AG04449 (cell line): ENCODE results near the gene TBC1D8B.
A peak's percentile ranks its signal among the peaks of the same experiment; 100 is the strongest.

Experiments
- CTCF ChIA-PET: fragments of 350-600 bp; formaldehyde crosslinking; extraction: SDS; loops from one replicate; lab custom pipeline; 2021; ENCODE audit warnings: antibody characterized with exemption; lab: Yijun Ruan, JAX
- POLR2A ChIA-PET: fragments of 400-600, 350-600 bp; formaldehyde crosslinking; extraction: SDS; loops from one replicate; lab custom pipeline; 2020; ENCODE audit warnings: antibody characterized with exemption, inconsistent platforms; lab: Yijun Ruan, JAX
- DNase-seq: peaks from one replicate; pipeline ENCODE4 v3.0.0-alpha.2; 2010; ENCODE audit warnings: low read depth, low spot score
- H3K4me3 ChIP-seq: 2 replicates; pipeline ENCODE4 v1.5.1; 2011; ENCODE audit warnings: low read depth, mild to moderate bottlenecking, control low read depth, low read length
- TF ChIP-seq, protein P1 (sequence below): IDR thresholded peaks from one replicate; pipeline ENCODE4 v1.5.1; 2011; ENCODE audit warnings: mild to moderate bottlenecking, moderate library complexity, low read length, control low read depth, inconsistent platforms; ENCODE audit not compliant: insufficient read depth; ENCODE audit errors: missing control alignments

Gene TBC1D8B

DNA sequence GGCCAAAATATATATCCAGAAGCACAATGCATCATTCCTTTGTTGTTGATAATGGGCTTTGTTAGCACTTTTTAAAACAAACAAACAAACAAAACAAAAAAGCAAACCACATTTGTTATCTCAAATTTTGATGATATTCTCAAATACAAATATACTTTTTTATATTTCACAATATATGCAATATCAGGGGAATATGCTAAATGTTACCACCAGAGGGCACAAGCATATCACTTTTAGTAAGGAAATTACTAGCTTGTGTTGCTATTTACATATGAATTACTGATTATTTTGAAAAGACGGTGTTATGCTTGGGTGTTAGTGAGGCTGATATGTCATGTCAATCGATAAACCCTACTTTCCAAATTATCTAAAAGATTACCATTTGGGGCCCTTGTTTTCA lies 71.6 kb downstream of the TBC1D8B start:
- ChIA-PET POLR2A (no interaction called here), CTCF (interaction anchor here (0.8 to 3.2 kb wide), 7 partner anchors 9 to 901 kb away, joined by 3 to 15 read pairs (median 3); no protein-coding TSS in a partner anchor)
- TF ChIP-seq, protein P1, sequence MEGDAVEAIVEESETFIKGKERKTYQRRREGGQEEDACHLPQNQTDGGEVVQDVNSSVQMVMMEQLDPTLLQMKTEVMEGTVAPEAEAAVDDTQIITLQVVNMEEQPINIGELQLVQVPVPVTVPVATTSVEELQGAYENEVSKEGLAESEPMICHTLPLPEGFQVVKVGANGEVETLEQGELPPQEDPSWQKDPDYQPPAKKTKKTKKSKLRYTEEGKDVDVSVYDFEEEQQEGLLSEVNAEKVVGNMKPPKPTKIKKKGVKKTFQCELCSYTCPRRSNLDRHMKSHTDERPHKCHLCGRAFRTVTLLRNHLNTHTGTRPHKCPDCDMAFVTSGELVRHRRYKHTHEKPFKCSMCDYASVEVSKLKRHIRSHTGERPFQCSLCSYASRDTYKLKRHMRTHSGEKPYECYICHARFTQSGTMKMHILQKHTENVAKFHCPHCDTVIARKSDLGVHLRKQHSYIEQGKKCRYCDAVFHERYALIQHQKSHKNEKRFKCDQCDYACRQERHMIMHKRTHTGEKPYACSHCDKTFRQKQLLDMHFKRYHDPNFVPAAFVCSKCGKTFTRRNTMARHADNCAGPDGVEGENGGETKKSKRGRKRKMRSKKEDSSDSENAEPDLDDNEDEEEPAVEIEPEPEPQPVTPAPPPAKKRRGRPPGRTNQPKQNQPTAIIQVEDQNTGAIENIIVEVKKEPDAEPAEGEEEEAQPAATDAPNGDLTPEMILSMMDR = peak; percentile 18
- DNase-seq = no peak
- no peak overlapping the region for H3K4me3 ChIP-seq

DNA sequence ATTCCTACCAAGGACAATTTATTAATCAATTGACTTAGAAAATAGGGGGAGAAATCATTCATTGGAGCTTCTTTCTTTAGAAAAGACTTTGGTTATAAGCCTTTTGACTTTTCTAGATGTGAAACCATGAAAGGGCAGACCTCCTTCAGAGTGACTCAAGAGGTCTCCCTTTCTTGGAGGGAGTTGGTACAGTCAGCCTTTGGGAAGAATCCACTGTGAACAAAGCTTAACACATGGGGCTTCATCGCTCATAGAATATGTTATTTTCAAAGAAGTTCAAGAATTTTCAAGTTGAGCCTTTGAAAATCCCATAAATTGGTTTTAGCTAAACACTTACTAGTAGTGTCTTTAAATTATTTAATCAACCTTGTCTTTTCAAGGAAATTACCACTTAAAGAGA lies 72.7 kb downstream of the TBC1D8B start:
- ChIA-PET CTCF (interaction anchor here (0.9 to 3.2 kb wide), 10 partner anchors 8 to 900 kb away, joined by 3 to 15 read pairs (median 4); no protein-coding TSS in a partner anchor), POLR2A (no interaction called here)
- no peak for DNase-seq
- no peak overlapping the region for H3K4me3 ChIP-seq
- TF ChIP-seq, protein P1 = no peak

GRCh38 chrX:106889468-106889867 lies 87.0 kb downstream of the TBC1D8B start:
- ChIA-PET CTCF (no interaction called here), POLR2A (no interaction called here)
- H3K4me3 ChIP-seq = no peak overlapping the region
- TF ChIP-seq, protein P1 = no peak
- no peak for DNase-seq

DNA sequence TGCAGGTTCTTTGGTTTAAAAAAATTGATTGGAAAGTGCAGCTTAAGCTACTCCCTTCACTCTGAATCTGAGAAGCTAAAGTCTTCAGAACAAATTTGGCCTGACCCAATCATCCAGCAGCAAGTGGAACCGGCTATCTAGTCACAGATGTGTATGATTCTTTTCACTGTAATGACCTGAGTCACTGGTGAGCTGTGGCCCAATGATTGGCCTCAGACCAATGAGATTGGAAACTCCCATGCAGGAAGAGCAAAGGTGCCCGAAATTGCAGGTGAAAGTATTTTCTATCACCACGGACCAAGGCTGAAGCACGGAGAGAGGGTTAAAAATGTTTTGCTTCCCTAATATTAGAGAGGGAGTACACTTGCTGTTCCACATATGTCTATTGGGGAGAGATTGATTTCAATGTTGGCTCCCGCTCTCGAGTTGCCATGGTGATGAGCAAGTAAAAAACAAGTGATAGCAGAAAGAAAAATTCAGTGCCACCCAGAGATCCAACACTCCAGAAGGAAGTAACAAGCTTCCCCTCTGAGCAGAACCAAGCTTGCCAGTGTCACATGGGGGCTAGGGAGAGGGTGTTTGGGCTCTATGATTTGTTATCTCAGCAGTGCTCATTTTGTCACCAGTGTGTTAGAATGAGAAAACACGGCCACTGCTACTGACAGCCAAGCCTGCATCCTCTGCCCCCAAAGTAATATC lies 89.4 kb downstream of the TBC1D8B start:
- no peak for DNase-seq
- POLR2A ChIA-PET = no interaction called here
- CTCF ChIA-PET = interaction anchor here (0.7 to 4.8 kb wide), 5 partner anchors 11 to 620 kb away, joined by 3 to 30 read pairs (median 11); partner anchors contain the start of gene RIPPLY1
- TF ChIP-seq, protein P1 = no peak
- no peak overlapping the region for H3K4me3 ChIP-seq

DNA sequence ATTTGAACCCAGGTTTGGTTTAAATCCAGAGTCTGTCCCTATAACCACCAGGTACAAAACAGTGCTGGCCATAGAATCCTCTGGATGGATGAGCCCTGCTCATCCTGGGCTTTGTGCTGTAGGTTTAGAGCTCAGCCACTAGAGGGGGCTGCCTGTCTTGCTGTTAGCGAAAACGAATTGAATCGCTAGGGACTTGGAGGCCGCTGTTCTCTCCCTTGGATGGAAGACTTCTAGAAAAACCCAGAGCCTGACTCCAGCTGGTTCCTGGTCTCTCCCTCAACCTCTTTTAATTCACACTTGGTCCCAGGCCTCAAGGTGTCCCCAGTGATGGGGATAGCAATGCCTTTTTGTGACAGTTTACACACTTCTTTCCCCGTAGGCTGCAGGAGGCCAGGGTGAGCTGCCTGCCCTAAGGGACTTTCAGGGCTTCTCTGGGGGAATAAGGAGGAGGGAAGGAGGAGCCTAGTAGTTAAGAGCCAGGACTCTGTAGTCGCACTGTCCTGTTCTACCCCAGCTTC lies 92.0 kb downstream of the TBC1D8B start:
- ChIA-PET POLR2A (no interaction called here), CTCF (interaction anchor here (0.7 to 4.8 kb wide), 23 partner anchors 8 to 999 kb away, joined by 3 to 55 read pairs (median 4); partner anchors contain the start of gene RIPPLY1)
- TF ChIP-seq, protein P1 = peak; percentile 72
- H3K4me3 ChIP-seq = no peak overlapping the region
- peak; percentile 31 for DNase-seq

DNA sequence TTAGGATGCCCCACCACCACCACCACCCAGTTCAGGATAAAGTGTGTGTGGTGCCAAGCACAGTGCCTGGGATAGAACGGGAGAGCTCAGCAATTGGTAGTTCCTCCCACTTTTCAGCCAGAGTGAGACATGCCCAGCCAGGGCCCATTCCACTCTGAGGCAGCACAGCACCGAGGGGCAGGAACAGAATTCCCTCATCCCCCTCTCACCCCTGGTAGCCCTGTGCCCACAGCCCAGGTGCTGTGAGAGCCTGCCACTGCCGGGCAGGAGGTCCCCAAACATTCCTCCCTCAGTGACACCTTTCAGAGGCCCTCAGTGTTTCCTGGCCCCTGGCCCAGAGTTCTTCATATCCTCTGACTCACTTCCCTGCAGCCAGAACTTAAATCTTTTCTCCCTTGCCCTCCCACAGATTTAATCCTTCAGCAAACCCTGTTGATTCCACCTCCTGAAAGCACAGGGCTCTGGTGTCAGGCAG lies 92.5 kb downstream of the TBC1D8B start:
- ChIA-PET POLR2A (no interaction called here), CTCF (interaction anchor here (0.8 to 4.8 kb wide), 18 partner anchors 8 to 999 kb away, joined by 3 to 55 read pairs (median 6); partner anchors contain the start of gene RIPPLY1)
- TF ChIP-seq, protein P1 = no peak
- H3K4me3 ChIP-seq = no peak overlapping the region
- no peak for DNase-seq
